HG03575 (cell line): ENCODE results near the gene IL17REL.
"Not testable (repeated sequence)": the region's sequence is repeated elsewhere in the genome, so short reads cannot be mapped to it uniquely, and the experiment has no call there.

ENCODE experiments used
- ATAC-seq: cut with Tn5 transposase; IDR thresholded peaks from one replicate; pipeline ENCODE4 v1.9.1; 2021; ENCODE audit not compliant: unreplicated experiment, insufficient number of reproducible peaks, low FRiP score; ENCODE audit errors: extremely low read depth

IL17REL gene

DNA sequence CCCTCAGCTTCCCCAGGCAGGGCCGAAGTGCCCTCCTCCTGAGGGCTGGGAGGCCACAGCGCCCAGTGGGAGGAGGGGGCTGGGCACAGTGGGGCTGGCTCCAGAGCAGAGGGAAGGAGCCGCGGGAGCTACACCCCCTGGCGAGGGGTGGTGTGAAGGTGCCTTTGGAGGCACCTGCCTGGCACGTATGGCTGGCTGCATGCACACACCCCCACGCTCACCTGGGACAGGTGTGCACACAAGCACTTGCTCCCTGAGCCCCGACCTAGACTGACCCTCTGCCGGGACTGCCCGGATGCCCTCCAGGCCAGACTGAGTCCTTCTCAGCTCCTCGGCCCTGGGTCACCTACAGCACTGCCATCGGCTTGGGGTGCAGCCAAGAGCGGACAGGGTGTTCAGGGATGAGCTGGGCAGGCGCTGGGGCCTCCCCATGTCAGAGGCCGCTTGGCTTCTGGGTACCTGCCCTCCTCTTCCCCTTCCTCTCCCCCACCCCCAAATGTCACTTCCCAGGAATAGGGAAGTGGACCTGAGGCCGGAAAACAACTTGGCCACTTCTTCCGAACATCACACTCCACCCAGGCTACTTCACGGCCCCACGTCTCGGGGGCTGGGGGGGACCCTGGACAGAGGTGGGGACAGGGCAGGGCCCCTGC is 59.4 kb downstream of the IL17REL start:
- ATAC-seq = no peak

DNA sequence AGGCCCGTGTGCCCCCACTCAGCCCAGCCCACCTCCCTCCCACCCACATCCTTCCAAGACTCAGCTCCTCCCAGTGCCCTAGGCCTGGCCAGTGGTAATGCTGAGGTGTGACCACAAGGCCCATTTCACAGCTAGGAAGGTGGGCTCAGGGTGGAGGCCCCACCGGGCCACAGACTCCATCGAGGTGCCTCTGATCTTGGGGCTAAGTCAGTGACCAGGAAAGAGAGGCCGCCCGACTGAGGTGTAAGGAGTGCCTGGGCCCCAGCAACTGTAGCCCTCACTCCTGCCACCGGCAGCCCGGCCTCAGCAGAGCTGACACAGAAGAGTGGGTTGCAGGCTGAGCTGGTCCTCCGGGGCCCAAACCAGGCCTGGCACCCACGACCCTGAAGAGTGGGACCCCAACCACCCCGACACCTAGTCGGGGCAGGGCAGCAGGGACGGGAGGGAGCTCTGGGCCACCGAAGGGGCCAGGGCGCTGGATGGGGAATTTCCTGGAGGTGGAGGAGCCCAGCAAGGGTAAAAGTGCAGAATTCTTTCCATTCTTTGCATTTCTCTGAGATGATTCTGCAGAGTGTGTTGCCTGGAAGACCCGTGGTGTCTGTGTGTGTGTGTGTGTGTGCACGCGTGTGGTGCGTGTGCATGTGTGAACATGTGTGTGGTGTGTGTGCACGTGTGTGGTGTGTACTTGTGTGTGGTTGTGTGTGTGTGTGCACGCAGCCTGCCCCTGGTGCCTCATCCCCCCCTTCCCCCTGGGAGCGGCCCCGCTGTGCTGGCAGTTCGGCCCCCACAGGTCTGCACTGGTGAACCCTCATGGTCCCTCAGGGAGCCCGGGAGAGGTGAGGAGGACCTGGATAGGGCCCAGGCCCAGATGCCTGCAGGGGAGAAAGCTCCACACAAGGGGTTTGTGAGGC is 60.3 kb downstream of the IL17REL start:
- no peak for ATAC-seq

DNA sequence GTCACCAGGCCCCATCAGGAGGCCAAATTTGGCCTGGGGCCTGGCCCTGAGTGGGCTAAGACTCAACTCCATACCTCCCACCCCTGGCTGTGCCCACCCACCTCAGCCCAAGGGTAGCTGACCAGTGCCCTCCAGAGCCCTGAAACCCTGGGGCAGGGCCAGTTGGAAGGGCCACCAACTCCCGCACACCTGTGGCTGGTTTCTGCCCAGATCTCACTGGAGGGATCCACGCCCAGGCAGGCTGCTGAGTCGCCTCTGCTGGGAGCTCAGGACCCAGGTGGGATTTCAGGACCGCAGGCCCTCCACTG is 60.9 kb downstream of the IL17REL start:
- no peak for ATAC-seq

DNA sequence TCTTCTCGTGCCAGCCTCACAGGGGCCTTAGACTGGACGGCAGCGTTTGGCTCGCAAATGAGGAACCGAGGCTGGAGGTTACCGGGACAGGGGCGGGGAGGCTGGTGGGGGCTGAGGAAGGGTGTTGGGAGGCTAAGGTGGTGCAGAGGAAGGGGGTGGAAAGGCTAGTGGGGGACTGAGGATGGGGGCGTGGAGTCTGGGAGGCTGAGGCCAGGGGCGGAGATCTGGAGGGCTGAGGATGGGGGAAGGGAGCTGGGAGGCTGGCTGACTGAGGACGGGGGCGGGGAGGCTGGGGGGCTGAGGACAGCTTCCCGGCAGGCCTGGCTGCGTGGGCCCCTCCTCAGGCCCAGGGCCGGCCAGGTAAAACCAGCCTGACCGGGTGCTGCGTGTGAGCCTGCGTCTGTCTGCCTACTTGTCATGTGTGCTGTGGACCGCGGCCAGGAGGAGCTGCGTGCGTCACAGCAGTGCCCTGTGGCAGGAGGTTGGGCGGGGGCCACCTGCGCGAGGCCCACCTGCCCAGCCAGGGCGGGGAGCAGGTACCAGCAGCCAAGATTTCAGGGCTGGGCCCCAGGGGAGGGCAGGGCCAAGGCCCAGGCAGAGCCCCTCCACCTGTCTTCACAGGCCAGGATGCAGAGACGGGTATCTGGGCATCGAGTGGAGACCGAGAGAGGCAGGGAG is 61.4 kb downstream of the IL17REL start:
- no peak for ATAC-seq

DNA sequence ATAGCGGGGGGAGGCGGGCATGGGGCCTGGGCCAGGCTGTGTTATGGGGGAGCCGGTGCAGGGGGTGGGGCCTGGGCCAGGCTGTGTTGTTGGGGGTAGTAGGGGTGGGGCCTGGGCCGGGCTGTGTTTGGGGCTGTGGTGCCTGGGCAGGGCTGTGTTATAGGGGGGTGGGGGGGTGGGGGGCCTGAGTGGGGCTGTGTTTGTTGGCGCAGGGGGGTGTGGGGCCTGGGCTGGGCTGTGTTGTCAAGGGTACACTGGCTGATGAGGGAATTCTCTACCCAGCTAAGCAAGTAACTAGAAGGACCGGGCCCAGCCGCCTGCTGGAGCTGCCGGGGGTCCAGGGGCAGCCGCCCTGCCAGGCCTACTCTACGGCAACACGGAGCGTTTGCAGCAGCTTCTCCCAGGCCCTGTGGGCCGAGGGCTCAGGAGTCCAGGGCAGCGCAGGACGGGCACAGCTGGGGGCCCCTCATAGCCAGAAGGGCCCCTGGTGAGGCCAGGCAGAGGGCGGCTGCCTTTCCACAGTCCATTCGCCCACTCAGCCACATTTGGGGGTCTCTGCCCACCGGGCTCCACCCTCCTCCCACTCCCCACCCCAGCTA is 62.1 kb downstream of the IL17REL start:
- ATAC-seq = no peak

DNA sequence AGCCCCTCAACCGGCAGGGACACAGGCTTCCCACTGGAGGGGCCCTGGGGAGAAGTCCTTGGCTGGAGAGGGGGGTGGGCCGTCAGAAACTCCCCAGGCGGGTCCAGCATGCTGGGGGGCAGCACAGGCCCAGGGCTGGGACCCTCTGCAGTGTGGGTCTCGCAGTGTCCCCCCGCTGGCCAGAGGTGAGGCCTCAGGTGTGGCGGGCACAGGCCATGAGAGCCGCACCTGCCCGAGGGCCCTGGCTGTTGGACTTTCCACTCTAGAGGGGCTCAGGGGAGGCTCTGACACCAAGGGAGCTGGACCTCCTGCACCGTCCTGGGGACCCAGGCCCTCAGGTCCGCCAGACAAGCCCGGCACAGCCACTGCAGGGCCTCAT is 62.7 kb downstream of the IL17REL start:
- no peak for ATAC-seq

DNA sequence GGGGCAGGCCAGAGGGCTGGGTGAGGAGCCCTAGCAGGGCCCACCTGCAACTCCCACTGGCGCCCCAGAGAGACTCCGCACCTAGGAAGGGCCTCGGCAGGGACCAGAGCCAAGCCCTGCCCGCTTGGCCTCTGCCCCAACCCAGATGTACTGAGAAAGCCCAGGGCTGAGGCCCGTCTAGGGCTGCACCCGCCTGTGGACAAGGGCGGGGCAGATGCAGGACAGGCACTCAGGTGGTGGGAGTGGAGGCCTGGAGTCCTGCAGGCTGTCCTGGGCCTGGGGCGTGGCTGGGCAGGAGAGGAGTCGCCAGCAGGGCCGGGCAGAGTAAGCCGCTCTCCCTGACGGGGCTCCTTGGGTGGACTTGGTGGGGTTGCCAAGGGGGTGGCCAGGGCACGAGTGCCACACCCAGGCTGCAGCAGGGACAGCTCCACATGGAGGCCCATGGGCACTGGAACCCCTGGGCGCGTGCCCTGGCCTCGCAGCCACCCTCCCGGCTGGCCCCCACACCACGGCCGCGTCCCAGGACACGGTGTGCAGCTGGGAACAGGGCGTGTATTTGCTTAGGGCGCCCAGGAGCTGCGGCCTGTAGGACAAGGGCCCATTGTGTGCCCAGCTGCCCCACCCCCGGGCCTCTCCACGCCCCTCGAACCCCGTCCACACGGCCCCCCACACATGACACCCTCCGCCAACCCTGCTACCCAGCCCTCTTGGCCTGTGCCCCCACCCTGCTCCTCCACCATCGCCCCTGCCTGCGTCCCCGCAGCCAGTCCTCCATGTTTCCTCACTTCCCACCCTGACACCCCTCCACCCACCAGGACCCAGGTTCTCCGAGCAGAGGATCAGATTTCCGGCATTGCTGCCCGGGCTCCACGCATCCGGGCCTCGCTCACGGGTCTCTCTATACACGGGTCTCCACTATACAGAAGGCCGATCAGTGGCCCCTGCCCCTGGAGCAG is 63.3 kb downstream of the IL17REL start:
- no peak for ATAC-seq

DNA sequence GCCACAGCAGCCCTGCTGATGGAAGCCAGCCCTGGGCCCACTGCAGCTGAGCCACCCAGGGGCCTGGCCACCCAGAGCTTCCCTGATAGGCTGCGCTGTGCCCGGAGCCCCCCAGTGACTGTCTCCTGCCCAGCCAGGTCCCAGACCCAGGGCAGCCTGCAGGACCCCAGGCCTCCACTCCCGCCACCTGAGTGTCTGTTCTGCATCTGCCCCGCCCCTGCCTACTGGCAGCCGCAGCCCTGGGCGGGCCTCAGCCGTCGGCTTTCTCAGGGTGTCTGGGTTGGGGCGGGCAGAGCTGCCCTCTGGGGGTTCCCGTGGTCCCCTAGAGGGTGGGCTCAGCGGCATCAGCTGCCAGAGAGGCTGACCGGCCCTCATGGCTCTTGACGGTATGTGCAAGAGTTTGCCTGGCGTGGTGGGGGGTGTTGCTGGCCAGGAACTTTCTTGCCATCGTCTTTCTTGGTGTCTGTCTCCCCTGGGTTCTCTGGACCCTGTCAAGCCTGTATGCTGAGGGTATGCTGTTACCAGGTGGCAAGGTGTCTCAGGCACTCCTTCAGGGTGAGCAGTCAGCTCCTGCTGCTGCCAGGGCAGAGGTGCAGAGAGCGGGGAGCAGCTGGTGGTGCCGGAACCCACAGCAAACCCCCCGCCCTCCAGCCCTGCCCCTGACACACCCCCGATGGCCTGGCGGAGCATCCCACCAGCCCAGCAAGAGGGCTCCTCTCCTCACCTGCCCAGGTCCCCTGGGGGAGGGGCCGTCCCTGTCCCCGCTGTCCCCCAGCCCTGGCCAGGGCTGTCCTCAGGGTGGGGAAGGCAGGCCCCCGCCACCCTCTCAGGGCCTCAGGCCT is 64.2 kb downstream of the IL17REL start:
- no peak for ATAC-seq

DNA sequence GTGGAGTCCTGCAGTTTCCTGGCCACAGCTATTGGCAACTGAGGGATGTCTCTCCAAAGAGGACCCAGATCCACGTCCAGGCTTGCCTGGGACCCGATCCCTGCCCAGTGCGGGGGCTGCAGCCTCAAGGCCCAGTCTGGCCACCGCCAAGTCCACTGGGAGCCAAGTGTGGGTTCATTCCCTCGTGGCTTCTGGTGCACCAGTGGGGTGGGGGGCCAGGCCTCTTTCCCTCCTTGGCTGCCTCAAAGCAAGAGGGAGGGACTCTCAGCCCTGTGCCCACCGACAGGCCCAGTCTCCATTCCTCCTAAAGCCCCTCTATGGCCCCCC is 65.3 kb downstream of the IL17REL start:
- no peak for ATAC-seq

DNA sequence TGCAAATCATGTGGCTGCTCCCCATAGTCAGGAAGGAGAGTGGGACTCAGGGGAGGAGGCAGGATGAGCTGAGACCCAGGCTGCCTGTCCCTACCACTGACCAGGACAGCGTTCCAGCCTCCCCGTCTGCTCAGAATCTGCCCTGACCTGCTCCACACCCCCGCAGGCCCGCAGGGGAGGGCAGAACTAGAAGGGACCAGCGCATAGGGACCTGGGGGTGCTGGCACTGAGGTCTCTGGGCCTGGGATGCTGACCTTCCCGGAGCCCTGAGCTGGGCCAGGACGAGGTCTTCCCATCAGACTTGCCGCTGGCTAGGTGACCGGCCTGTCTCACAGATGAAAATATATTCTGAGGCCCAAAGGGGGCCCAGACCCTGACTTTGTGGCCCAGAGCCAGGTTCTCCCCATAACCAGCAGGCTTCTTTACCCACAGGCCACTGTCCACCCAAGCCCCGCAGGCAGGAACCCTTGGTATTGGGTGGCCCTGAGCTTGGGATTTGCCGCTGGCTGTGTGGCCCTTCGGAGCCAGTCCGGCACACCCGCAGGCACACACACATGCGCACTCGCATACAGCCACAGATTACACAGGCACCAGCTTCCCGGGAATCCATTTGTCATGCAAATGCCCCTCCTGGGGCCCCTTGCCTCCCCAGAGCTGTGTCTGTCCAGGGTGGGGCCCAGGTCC is 65.8 kb downstream of the IL17REL start:
- no peak for ATAC-seq

DNA sequence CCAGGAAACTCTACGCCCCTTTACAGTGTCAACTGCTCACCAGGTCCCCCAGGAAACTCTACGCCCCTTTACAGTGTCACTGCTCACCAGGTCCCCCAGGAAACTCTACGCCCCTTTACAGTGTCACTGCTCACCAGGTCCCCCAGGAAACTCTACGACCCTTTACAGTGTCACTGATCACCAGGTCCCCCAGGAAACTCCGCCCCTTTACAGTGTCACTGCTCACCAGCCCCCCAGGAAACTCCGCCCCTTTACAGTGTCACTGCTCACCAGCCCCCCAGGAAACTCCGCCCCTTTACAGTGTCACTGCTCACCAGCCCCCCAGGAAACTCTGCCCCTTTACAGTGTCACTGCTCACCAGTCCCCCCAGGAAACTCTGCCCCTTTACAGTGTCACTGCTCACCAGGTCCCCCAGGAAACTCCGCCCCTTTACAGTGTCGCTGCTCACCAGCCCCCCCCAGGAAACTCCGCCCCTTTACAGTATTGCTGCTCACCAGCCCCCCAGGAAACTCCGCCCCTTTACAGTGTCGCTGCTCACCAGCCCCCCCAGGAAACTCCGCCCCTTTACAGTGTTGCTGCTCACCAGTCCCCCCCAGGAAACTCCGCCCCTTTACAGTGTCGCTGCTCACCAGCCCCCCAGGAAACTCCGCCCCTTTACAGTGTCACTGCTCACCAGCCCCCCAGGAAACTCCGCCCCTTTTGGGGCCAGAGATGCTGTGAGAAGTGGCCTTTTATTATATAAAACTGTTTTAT is 67.3 kb downstream of the IL17REL start:
- not testable (repeated sequence) for ATAC-seq
